AG20443 (cell line): ENCODE results near the gene GPR161.

ENCODE experiments used
- DNase-seq: peaks from one replicate; pipeline ENCODE4 v3.0.0; 2012; ENCODE audit warnings: low spot score, mixed read lengths

The GPR161 gene

DNA sequence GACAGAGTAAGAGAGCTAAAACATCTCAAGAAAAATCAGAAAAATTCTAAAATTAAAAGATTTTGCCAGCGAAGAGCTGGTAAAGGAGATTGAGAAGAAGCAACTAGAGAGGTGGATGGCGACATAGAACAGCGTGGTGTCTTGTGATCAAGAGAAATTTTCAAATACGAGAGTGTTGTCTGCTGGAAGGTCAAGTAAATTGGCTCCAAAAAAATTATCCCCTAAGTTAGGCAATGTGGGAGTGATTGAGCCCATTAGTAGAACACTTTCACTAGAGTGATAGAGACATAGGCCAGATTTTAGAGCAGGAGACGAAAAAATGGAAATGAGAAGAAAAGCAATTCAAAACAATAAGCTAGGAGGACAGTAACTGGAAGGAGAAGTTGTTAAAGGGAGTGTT is 105.5 kb downstream of the GPR161 start:
- no peak for DNase-seq
